Activated CD4-positive, alpha-beta T cell treated with anti-CD3 and anti-CD28 coated beads, Interleukin-2, amount 10 ng/mL, durations not matched to agents 24 days and 14 days (primary cell): ENCODE results near the gene OCA2. TPM values are rescaled to one million over a fixed set of nuclear protein-coding genes. Genes with fewer than 3 reads are reported as not detected.
"Not testable (repeated sequence)": the region's sequence is repeated elsewhere in the genome, so short reads cannot be mapped to it uniquely, and the experiment has no call there.

Experiments
- DNase-seq: peaks from one replicate; pipeline ENCODE4 v3.0.0; 2022
- H3K27ac Mint-ChIP-seq: one replicate; pipeline ENCODE4 v1.8.0; 2022; ENCODE audit warnings: mild to moderate bottlenecking, mixed read lengths
- H3K27me3 Mint-ChIP-seq: one replicate; pipeline ENCODE4 v1.8.0; 2022; ENCODE audit warnings: mixed read lengths
- H3K36me3 Mint-ChIP-seq: one replicate; pipeline ENCODE4 v1.8.0; 2022; ENCODE audit warnings: low read depth, mild to moderate bottlenecking, mixed read lengths
- H3K4me1 Mint-ChIP-seq: one replicate; pipeline ENCODE4 v1.8.0; 2021; ENCODE audit warnings: mixed read lengths
- H3K4me3 Mint-ChIP-seq: one replicate; pipeline ENCODE4 v1.8.0; 2022; ENCODE audit warnings: mild to moderate bottlenecking, moderate library complexity, mixed read lengths
- H3K9me3 Mint-ChIP-seq: one replicate; pipeline ENCODE4 v1.8.0; 2021; ENCODE audit warnings: mixed read lengths
- intact Hi-C: fragments of 100-400 bp; cut with micrococcal nuclease; formaldehyde crosslinking; loops from one replicate; pipeline ENCODE4 v1.15.1; 2023
- total RNA-seq: library from RNA; stranded (reverse); gene quantifications from 2 replicates; pipeline ENCODE4 v1.2.3, GENCODE V29; 2022

The OCA2 gene
- total RNA-seq, 1 donor from 2014 or later, result not detected

DNA sequence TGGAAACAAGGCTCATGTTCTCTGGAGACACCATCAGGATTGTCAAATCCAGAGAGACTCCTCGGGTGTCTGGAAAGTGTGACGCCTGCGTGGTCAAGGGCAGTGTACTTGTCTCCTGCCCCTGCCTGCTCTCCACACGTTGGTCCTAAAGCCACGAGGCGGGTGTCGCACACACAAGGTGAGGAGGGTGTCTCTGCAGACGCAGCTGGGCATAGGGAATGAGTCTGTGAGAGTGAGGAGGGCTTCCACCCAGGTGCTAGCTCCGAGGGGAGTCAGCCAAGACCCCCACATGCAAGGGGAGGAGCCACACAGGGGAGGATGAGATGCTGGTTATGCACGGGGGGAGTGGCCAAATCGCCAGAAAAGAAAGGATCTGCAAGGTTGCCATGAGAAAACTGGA, 27.9 kb upstream of the OCA2 start:
- peaks cover 10% of the 10 kb centered on the region for H3K36me3 Mint-ChIP-seq
- H3K27ac Mint-ChIP-seq, result no peak overlapping the region
- H3K27me3 Mint-ChIP-seq, result no peaks in the 10 kb centered on the region
- H3K4me3 Mint-ChIP-seq, result no peak overlapping the region
- H3K9me3 Mint-ChIP-seq, result no peaks in the 10 kb centered on the region
- intact Hi-C loops, result no loop called here
- no peaks in the 10 kb centered on the region for H3K4me1 Mint-ChIP-seq
- DNase-seq, result no peak

DNA sequence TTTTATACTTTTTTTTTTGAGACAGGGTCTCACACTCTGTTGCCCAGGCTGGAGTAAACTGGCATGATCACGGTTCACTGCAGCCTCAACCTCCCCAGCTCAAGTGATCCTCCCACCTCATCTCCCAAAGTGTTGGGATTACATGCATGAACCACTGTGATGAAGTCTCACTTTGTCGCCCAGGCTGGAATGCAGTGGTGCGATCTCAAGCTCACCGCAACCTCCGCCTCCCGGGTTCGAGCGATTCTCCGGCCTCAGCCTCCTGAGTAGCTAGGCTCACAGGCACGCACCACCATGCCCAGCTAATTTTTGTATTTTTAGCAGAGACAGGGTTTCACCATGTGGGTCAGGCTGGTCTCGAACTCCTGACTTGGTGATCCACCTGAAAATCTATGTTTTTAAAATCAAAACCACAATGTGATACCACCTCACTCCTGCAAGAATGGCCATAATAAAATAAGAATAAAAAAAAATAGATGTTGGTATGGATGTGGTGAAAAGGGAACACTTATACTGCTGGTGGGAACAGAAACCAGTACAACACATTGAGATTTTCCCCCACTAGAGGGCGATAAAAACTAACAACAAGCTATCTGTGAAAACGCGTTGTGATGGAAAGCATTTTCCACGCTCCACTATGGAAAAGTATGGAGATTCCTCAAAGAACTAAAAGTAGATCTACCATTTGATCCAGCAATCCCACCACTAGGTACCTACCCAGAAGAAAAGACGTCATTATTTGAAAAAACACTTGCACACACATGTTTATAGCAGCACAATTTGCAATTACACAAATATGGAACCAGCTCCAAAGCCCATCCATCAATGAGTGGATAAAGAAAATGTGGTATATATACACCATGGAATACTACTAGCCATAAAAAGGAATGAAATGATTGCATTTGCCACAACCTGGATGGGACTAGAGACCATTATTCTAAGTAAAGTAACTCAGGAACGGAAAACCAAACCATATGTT, 26.8 kb upstream of the OCA2 start:
- H3K36me3 Mint-ChIP-seq, result peaks cover 7% of the 10 kb centered on the region
- H3K9me3 Mint-ChIP-seq, result no peaks in the 10 kb centered on the region
- intact Hi-C loops, result no loop called here
- no peaks in the 10 kb centered on the region for H3K4me1 Mint-ChIP-seq
- no peaks in the 10 kb centered on the region for H3K27me3 Mint-ChIP-seq
- peak; percentile 77 for DNase-seq
- no peak overlapping the region for H3K27ac Mint-ChIP-seq
- H3K4me3 Mint-ChIP-seq, result no peak overlapping the region

DNA sequence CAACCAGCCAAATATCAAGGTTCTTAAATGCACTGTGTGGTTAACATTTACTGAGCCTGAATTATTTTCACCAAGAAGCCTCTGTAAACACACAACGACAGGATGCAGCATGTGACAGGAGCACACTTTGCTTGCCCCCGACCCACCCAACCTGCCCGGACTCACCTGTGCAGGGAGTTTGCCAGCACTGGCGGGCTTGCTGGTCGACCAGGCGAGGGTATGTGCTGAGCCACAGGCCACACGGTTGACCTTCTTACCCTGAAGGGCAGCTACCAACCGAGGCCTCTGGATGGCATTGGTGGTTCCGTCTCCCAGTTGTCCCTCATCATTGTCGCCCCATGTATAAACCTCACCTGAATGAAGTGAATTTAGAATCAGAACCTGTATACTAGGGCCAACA, 25.7 kb upstream of the OCA2 start:
- H3K27me3 Mint-ChIP-seq, result no peaks in the 10 kb centered on the region
- H3K9me3 Mint-ChIP-seq, result no peaks in the 10 kb centered on the region
- H3K36me3 Mint-ChIP-seq, result peaks cover 8% of the 10 kb centered on the region
- no peak overlapping the region for H3K27ac Mint-ChIP-seq
- no peak for DNase-seq
- intact Hi-C loops, result no loop called here
- H3K4me3 Mint-ChIP-seq, result no peak overlapping the region
- no peaks in the 10 kb centered on the region for H3K4me1 Mint-ChIP-seq

DNA sequence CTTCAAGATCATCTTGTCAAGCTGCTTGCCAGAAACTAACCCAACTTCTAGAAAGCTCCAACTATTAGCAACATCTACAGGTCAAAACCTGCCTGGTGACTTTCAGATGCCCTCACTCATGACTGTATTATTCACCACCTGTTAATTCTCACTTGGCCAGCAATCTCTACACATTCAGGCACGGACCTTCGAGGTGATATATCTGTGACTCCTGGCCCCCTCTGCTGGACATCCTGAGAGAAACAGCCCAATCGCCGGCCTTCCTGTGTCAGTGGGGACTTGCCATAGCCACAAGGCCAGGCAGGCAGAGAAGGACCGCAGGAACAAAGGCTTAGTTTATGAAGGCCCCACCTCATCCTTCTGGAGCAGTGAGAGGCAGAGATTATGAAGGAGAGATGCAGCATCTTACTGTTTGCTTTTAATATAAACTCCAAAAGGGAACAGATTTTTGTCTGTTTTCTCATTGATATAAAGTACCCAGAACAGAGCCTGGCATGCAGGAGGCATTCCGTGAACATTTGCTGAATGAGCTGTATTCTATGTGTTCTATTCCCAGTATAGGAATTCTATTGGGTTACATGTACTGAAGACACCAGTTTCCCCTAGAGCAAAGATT, 24.4 kb upstream of the OCA2 start:
- peaks cover 8% of the 10 kb centered on the region for H3K36me3 Mint-ChIP-seq
- H3K27me3 Mint-ChIP-seq, result no peaks in the 10 kb centered on the region
- H3K27ac Mint-ChIP-seq, result no peak overlapping the region
- intact Hi-C loops, result no loop called here
- H3K9me3 Mint-ChIP-seq, result no peaks in the 10 kb centered on the region
- DNase-seq, result peak; percentile 81
- no peaks in the 10 kb centered on the region for H3K4me1 Mint-ChIP-seq
- no peak overlapping the region for H3K4me3 Mint-ChIP-seq

DNA sequence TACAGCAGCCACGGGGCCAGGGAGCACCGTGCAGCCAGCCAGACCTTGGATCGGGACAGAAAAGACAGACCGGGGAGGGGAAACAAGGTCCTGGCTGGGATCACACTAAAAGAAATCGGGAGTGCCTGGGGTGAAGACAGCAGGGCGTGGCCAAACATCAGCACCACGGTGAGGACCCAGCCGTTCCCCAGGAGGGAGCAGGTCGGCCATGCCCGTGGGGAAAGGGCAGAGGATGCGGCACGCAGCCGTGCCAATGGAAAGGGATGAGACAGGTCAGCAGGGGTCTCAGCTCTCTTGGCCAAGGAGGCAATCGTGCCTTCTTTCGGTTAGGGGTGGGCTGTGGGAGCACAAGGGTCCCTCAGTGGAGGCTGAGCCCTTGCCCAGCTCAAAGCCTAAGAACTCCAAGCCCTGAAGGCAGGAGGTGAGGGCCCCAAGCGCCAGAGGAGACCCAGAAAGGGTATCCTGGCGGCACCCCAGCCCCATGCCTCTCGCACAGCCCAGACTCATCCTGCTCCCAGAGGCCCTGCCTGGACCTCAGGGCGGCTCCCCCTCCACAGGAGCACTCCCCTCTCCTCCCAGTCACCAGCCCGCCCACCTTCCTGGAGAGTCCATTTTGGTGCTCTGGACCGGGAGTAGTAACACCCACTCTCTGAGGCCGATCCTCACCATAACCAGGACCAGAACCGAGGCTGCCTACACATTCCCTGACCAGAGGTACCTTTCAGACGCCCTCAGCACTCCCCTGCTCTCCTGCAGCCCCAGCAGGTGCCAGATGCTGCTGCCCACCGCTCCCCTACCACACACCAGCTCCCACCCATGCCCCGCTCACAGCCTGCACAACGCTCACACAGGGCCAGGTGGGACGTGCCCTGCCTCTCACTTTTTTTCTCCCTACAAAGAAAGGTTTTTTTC, 23.2 kb upstream of the OCA2 start:
- intact Hi-C loops, result no loop called here
- Mint-ChIP-seq H3K9me3 (no peaks in the 10 kb centered on the region), H3K4me3 (no peak overlapping the region), H3K36me3 (peaks cover 4% of the 10 kb centered on the region), H3K4me1 (no peaks in the 10 kb centered on the region), H3K27ac (no peak overlapping the region), H3K27me3 (no peaks in the 10 kb centered on the region)
- no peak for DNase-seq

- DNase-seq, H3K27ac Mint-ChIP-seq, intact Hi-C loops, H3K4me3 Mint-ChIP-seq, H3K4me1 Mint-ChIP-seq, H3K36me3 Mint-ChIP-seq, H3K9me3 Mint-ChIP-seq, H3K27me3 Mint-ChIP-seq: not testable (repeated sequence)
These were observed 22.5 kb upstream of the OCA2 start for GRCh38 chr15:28121577-28121976.

GRCh38 chr15:28120359-28120640, 21.2 kb upstream of the OCA2 start:
- intact Hi-C loops, result no loop called here
- Mint-ChIP-seq H3K36me3 (peaks cover 8% of the 10 kb centered on the region), H3K27me3 (no peaks in the 10 kb centered on the region), H3K4me3 (no peak overlapping the region), H3K27ac (no peak overlapping the region), H3K4me1 (no peaks in the 10 kb centered on the region), H3K9me3 (no peaks in the 10 kb centered on the region)
- DNase-seq, result no peak

DNA sequence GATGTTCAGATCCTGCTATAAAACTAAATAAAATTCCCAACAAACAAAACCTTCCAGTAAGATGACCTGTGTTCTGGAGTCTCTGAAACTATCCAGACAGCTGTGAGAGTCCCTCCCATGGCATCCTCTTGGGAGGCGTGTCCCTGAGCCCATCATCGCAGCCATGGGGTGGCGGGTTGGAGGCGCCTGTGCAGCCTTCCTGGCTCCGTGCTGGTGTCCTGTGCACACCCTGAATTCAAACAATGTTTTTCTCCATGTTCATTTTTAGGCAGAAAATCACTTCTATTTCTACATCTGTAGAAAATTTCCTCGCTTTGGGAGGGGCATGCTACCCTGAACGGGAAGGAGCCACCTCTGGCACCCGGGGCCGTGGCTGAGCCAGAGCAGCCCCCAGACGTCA, 19.4 kb upstream of the OCA2 start:
- Mint-ChIP-seq H3K4me3 (no peak overlapping the region), H3K36me3 (peaks cover 10% of the 10 kb centered on the region), H3K9me3 (no peaks in the 10 kb centered on the region), H3K27ac (no peak overlapping the region), H3K27me3 (no peaks in the 10 kb centered on the region), H3K4me1 (no peaks in the 10 kb centered on the region)
- DNase-seq, result no peak
- intact Hi-C loops, result no loop called here

DNA sequence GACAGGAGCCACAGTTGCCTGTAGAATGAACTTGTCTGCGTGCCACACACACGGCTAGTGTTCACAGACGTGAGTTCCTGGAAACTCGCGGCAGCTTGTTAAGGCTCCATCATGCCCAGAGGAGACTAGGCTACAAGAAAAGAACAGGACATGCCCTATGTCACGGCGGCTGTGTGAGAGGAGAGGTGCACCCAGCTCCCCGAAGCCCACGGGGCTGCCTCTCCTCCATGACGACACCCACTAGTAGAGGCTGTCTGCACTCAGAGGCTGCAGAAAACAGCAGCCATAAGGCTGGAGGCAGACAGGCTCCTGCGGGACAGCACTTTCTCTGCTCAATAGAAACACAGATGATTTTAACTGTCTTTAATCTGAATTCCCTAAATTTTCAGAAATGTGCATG, 19.0 kb upstream of the OCA2 start:
- Mint-ChIP-seq H3K36me3 (peaks cover 10% of the 10 kb centered on the region), H3K27me3 (no peaks in the 10 kb centered on the region), H3K9me3 (no peaks in the 10 kb centered on the region), H3K4me1 (no peaks in the 10 kb centered on the region), H3K27ac (no peak overlapping the region), H3K4me3 (no peak overlapping the region)
- intact Hi-C loops, result no loop called here
- DNase-seq, result no peak

- no peaks in the 10 kb centered on the region for H3K4me1 Mint-ChIP-seq
- H3K36me3 Mint-ChIP-seq, result peaks cover 10% of the 10 kb centered on the region
- no peak overlapping the region for H3K27ac Mint-ChIP-seq
- no peaks in the 10 kb centered on the region for H3K27me3 Mint-ChIP-seq
- no peak overlapping the region for H3K4me3 Mint-ChIP-seq
- intact Hi-C loops, result no loop called here
- H3K9me3 Mint-ChIP-seq, result no peaks in the 10 kb centered on the region
- DNase-seq, result no peak
These were observed 18.4 kb upstream of the OCA2 start for GRCh38 chr15:28117432-28117990.

GRCh38 chr15:28116521-28117431, 17.7 kb upstream of the OCA2 start:
- H3K27me3 Mint-ChIP-seq, result no peaks in the 10 kb centered on the region
- intact Hi-C loops, result no loop called here
- no peak overlapping the region for H3K27ac Mint-ChIP-seq
- H3K36me3 Mint-ChIP-seq, result peaks cover 14% of the 10 kb centered on the region
- H3K4me3 Mint-ChIP-seq, result no peak overlapping the region
- no peak for DNase-seq
- no peaks in the 10 kb centered on the region for H3K4me1 Mint-ChIP-seq
- no peaks in the 10 kb centered on the region for H3K9me3 Mint-ChIP-seq

GRCh38 chr15:28115871-28116270, 16.8 kb upstream of the OCA2 start:
- no peaks in the 10 kb centered on the region for H3K27me3 Mint-ChIP-seq
- no peak overlapping the region for H3K4me3 Mint-ChIP-seq
- H3K4me1 Mint-ChIP-seq, result no peaks in the 10 kb centered on the region
- intact Hi-C loops, result no loop called here
- H3K27ac Mint-ChIP-seq, result no peak overlapping the region
- H3K9me3 Mint-ChIP-seq, result no peaks in the 10 kb centered on the region
- peaks cover 20% of the 10 kb centered on the region for H3K36me3 Mint-ChIP-seq
- DNase-seq, result no peak
